Measurements from ENCODE around the gene AKAP13.

AKAP13 gene

GRCh38 chr15:85700767-85701166, 320.4 kb downstream of the AKAP13 start:
- DNase-seq (ENCODE audit: low read depth, low spot score) = no peak
- TF ChIP-seq, protein P1, sequence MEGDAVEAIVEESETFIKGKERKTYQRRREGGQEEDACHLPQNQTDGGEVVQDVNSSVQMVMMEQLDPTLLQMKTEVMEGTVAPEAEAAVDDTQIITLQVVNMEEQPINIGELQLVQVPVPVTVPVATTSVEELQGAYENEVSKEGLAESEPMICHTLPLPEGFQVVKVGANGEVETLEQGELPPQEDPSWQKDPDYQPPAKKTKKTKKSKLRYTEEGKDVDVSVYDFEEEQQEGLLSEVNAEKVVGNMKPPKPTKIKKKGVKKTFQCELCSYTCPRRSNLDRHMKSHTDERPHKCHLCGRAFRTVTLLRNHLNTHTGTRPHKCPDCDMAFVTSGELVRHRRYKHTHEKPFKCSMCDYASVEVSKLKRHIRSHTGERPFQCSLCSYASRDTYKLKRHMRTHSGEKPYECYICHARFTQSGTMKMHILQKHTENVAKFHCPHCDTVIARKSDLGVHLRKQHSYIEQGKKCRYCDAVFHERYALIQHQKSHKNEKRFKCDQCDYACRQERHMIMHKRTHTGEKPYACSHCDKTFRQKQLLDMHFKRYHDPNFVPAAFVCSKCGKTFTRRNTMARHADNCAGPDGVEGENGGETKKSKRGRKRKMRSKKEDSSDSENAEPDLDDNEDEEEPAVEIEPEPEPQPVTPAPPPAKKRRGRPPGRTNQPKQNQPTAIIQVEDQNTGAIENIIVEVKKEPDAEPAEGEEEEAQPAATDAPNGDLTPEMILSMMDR (IDR thresholded peaks at IDR 0.05; ENCODE audit: low read depth, low read length) = no peak
- in situ Hi-C loops (cut with HindIII; ENCODE audit: low sequenced_read_pairs) = no loop called here
- no peak overlapping the region for H3K4me3 ChIP-seq (ENCODE audit: low read depth, low read length)

- no peak overlapping the region for H3K4me3 ChIP-seq (ENCODE audit: low read depth, low read length)
- in situ Hi-C loops (cut with HindIII; ENCODE audit: low sequenced_read_pairs) = no loop called here
- peak; percentile 32 for DNase-seq (ENCODE audit: low read depth, low spot score)
- TF ChIP-seq, protein P1 (IDR thresholded peaks at IDR 0.05; ENCODE audit: low read depth, low read length) = no peak
These were observed 322.1 kb downstream of the AKAP13 start for GRCh38 chr15:85702321-85703101.

- no peak overlapping the region for H3K4me3 ChIP-seq (ENCODE audit: low read depth, low read length)
- in situ Hi-C loops (cut with HindIII; ENCODE audit: low sequenced_read_pairs) = no loop called here
- TF ChIP-seq, protein P1 (IDR thresholded peaks at IDR 0.05; ENCODE audit: low read depth, low read length) = no peak
- no peak for DNase-seq (ENCODE audit: low read depth, low spot score)
These were observed 323.7 kb downstream of the AKAP13 start for GRCh38 chr15:85704066-85704465.

GRCh38 chr15:85704720-85705429, 324.5 kb downstream of the AKAP13 start:
- DNase-seq (ENCODE audit: low read depth, low spot score) = no peak
- no peak overlapping the region for H3K4me3 ChIP-seq (ENCODE audit: low read depth, low read length)
- TF ChIP-seq, protein P1 (IDR thresholded peaks at IDR 0.05; ENCODE audit: low read depth, low read length) = no peak
- in situ Hi-C loops (cut with HindIII; ENCODE audit: low sequenced_read_pairs) = no loop called here

GRCh38 chr15:85706779-85707518, 326.5 kb downstream of the AKAP13 start:
- H3K4me3 ChIP-seq (ENCODE audit: low read depth, low read length) = no peak overlapping the region
- TF ChIP-seq, protein P1 (IDR thresholded peaks at IDR 0.05; ENCODE audit: low read depth, low read length) = no peak
- DNase-seq (ENCODE audit: low read depth, low spot score) = peak; percentile 62
- in situ Hi-C loops (cut with HindIII; ENCODE audit: low sequenced_read_pairs) = no loop called here

DNA sequence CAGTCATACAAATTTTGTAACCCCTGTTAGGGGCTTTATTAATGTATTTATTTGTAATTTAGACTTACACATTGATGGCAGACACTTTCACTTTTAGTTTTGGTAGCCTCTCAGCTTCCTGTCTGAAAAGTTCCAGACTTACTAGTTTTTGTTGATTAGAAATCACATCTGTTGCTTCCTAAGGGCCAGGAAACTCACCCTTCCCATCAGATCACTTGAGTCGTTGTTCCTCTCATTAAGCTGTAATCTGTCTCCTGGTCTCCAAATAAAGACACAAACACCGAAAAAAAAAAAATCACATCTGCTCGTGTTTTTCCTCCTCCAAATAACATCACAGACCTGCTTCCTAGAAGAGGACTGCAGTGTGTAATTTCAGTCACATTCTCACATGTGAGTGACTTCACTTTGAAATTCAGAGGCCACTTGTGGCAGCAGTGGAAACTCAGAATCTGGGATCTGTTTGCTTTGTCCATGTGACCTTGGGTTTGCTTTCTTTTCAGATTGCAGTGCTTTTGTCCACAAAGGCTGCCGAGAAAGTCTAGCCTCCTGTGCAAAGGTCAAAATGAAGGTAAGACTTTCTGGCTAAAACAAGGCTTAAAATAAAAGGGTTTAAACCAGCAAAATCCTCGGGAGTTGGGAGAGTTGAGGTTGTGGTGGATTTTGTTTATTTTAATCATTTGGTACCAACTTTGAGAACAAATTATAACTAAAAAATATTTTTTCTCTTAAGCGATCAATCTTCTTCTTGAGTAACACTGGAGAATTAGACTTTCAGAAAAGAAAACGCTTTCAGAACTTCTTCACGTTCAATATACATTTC, 327.3 kb downstream of the AKAP13 start:
- TF ChIP-seq, protein P1 (IDR thresholded peaks at IDR 0.05; ENCODE audit: low read depth, low read length) = no peak
- DNase-seq (ENCODE audit: low read depth, low spot score) = peak; percentile 58
- in situ Hi-C loops (cut with HindIII; ENCODE audit: low sequenced_read_pairs) = no loop called here
- no peak overlapping the region for H3K4me3 ChIP-seq (ENCODE audit: low read depth, low read length)
